ENCODE results near the gene KCNIP1. TPM values are rescaled to one million over a fixed set of nuclear protein-coding genes. Genes with fewer than 3 reads are reported as not detected.
A peak's percentile ranks its signal among the peaks of the same experiment; 100 is the strongest.

KCNIP1 gene
- total RNA-seq, 1 donor from 2014 or later = 0.45 TPM

DNA sequence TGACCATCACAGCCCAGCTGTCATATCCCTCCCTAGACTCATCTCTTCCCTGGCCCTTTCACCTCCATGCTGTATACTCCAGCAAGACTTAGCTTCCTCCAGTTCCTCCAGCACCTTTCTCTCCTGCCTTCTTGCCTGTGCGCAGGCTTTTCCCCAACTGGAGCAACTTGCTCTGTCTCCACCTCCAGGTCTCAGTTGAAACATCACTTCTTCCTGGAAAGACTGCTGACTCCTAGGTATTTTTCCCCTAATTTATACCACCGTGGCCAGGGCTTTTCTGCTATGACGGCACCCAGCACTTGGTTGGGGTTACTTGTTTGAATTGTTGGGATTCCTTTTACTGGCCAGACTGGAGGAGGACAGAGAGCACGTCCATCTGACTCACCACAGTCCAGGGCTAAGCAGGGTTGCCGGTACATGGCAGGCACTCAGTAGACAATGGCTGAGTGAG lies 67.5 kb downstream of the KCNIP1 start:
- no peak overlapping the region for H3K4me3 ChIP-seq (ENCODE audit: insufficient read depth, low read depth, low read length)
- no peaks in the 10 kb centered on the region for H4K20me1 ChIP-seq (ENCODE audit: insufficient read depth, low read length)
- FAIRE-seq (no peak), DNase-seq (ENCODE audit: low read depth) (peak; percentile 86)
- peak overlapping the region; percentile 48 for H3K4me2 ChIP-seq (ENCODE audit: low read length)
- H2AFZ ChIP-seq (ENCODE audit: low read depth, low read length) = no peak overlapping the region
- H3K36me3 ChIP-seq (ENCODE audit: insufficient read depth, low read length) = no peaks in the 10 kb centered on the region
- peaks cover 16% of the 10 kb centered on the region for H3K27me3 Mint-ChIP-seq (ENCODE audit: low read depth, unreplicated experiment)
- H3K9me3 Mint-ChIP-seq (ENCODE audit: unreplicated experiment) = peaks cover 6% of the 10 kb centered on the region
- H3K27ac Mint-ChIP-seq (ENCODE audit: unreplicated experiment) = peak overlapping the region; percentile 92
- H3K4me1 ChIP-seq (ENCODE audit: insufficient read depth, low read length) = peaks cover 14% of the 10 kb centered on the region
- no peaks in the 10 kb centered on the region for H3K9me3 ChIP-seq (ENCODE audit: insufficient read depth, low read depth, low read length)
- H3K4me3 Mint-ChIP-seq (ENCODE audit: unreplicated experiment) = no peak overlapping the region
- no peaks in the 10 kb centered on the region for H3K36me3 Mint-ChIP-seq (ENCODE audit: low read depth, unreplicated experiment)
- peaks cover 29% of the 10 kb centered on the region for H3K4me1 Mint-ChIP-seq (ENCODE audit: low read depth, unreplicated experiment)
- peaks cover 6% of the 10 kb centered on the region for H3K27me3 ChIP-seq (ENCODE audit: insufficient read depth, low read length)
- H3K9ac ChIP-seq (ENCODE audit: low read length) = no peak overlapping the region
- TF ChIP-seq, protein P1, sequence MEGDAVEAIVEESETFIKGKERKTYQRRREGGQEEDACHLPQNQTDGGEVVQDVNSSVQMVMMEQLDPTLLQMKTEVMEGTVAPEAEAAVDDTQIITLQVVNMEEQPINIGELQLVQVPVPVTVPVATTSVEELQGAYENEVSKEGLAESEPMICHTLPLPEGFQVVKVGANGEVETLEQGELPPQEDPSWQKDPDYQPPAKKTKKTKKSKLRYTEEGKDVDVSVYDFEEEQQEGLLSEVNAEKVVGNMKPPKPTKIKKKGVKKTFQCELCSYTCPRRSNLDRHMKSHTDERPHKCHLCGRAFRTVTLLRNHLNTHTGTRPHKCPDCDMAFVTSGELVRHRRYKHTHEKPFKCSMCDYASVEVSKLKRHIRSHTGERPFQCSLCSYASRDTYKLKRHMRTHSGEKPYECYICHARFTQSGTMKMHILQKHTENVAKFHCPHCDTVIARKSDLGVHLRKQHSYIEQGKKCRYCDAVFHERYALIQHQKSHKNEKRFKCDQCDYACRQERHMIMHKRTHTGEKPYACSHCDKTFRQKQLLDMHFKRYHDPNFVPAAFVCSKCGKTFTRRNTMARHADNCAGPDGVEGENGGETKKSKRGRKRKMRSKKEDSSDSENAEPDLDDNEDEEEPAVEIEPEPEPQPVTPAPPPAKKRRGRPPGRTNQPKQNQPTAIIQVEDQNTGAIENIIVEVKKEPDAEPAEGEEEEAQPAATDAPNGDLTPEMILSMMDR (IDR thresholded peaks at IDR 0.05; ENCODE audit: insufficient read depth, low read depth, low read length) = no peak
- no peak for TF ChIP-seq EZH2 (IDR thresholded peaks at IDR 0.05; ENCODE audit: insufficient read depth, low read length)
- H3K27ac ChIP-seq (ENCODE audit: low read depth, low read length) = no peak overlapping the region
- no peaks in the 10 kb centered on the region for H3K79me2 ChIP-seq (ENCODE audit: insufficient read depth, low read length)

DNA sequence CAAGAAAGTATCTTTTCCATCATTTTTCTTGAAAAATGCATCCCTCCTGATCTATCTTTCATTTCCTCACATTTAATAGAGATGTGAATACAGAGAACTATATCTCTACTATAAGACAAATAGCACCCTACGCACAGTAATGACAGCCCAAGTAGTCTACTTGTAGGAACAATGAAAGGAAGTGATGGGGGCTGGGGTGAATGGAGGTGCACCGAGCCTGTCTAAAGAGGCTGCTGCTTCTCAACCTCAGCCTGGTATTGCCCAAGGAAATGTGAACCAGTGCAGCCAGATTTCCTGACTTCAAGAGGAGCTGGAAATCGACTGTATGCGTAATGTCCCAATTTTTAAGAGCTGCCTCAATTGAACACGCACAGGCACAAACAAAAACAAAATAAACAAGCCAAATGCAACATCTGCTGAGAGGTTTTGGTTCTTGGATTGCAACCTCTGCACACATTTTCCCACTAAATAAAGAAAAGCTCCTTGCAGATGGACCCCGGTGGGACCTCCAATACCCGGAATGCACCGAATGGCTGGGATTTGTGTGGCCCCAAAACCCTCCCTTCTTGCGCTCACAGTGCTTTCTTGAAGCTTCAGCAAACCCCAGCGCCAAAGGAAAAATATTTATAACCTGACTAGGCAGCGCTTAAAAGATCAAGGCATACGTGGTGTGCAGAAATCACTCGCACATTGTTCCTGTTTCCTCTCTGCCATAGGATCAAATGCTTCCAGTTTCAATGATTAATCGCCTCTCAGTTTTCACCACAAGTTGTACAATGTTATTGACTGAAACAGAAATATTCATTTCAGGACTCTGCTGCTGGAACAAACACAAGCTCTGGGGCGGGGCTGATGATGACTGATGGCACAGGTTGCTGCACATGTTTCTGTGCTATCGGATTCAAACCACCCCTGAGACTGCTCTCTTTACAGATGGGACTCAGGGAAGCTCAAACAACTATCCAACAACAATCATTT lies 68.3 kb downstream of the KCNIP1 start:
- Histone ChIP-seq H3K27me3 (ENCODE audit: insufficient read depth, low read length) (peaks cover 5% of the 10 kb centered on the region), H2AFZ (ENCODE audit: low read depth, low read length) (no peak overlapping the region), H3K36me3 (ENCODE audit: insufficient read depth, low read length) (no peaks in the 10 kb centered on the region), H3K79me2 (ENCODE audit: insufficient read depth, low read length) (no peaks in the 10 kb centered on the region), H3K4me3 (ENCODE audit: insufficient read depth, low read depth, low read length) (no peak overlapping the region), H4K20me1 (ENCODE audit: insufficient read depth, low read length) (no peaks in the 10 kb centered on the region), H3K9ac (ENCODE audit: low read length) (no peak overlapping the region), H3K4me1 (ENCODE audit: insufficient read depth, low read length) (peaks cover 14% of the 10 kb centered on the region), H3K4me2 (ENCODE audit: low read length) (peak overlapping the region; percentile 14), H3K9me3 (ENCODE audit: insufficient read depth, low read depth, low read length) (no peaks in the 10 kb centered on the region), H3K27ac (ENCODE audit: low read depth, low read length) (no peak overlapping the region)
- FAIRE-seq = no peak
- DNase-seq (ENCODE audit: low read depth) = peak; percentile 38
- Mint-ChIP-seq H3K9me3 (ENCODE audit: unreplicated experiment) (peaks cover 6% of the 10 kb centered on the region), H3K27ac (ENCODE audit: unreplicated experiment) (peak overlapping the region; percentile 92), H3K27me3 (ENCODE audit: low read depth, unreplicated experiment) (peaks cover 8% of the 10 kb centered on the region), H3K4me3 (ENCODE audit: unreplicated experiment) (no peak overlapping the region), H3K36me3 (ENCODE audit: low read depth, unreplicated experiment) (no peaks in the 10 kb centered on the region), H3K4me1 (ENCODE audit: low read depth, unreplicated experiment) (peaks cover 29% of the 10 kb centered on the region)
- TF ChIP-seq, protein P1 (IDR thresholded peaks at IDR 0.05; ENCODE audit: insufficient read depth, low read depth, low read length) = no peak
- TF ChIP-seq EZH2 (IDR thresholded peaks at IDR 0.05; ENCODE audit: insufficient read depth, low read length) = no peak
